Lower leg skin (tissue), 4 donors: Measurements from ENCODE around the gene RHCE. TPM values are rescaled to one million over a fixed set of nuclear protein-coding genes. Genes with fewer than 3 reads are reported as not detected.

Source experiments
- DNase-seq, 2 donors: peaks; one replicate each; pipeline ENCODE4 v3.0.0-alpha.2; 2019; ENCODE audit warnings: low spot score in 2 of 2
- H3K4me3 ChIP-seq: fragments of 200-600 bp; sonication (generic); 2 replicates; pipeline ENCODE4 v1.5.1; 2017; ENCODE audit warnings: mild to moderate bottlenecking, low read depth; ENCODE audit not compliant: poor library complexity, severe bottlenecking
- POLR2A ChIP-seq, 2 donors: fragments of 450-650 bp; IDR thresholded peaks; one replicate each; pipeline ENCODE4 v1.6.1; 2016 to 2017; ENCODE audit warnings: antibody characterized with exemption in 2 of 2, mild to moderate bottlenecking in 1 of 2, moderate library complexity in 1 of 2
- WGBS, 2 donors: methylation state at CpG; one replicate each; pipeline ENCODE4 v1.1.5; 2018; 5-methylcytosine and 5-hydroxymethylcytosine counted together
- intact Hi-C: fragments of 100-400 bp; cut with DNase I; formaldehyde crosslinking; loops from one replicate; pipeline ENCODE4 v1.15.0; 2023; ENCODE audit warnings: low total_unique reads
- total RNA-seq, 4 donors: library from RNA; depleted of rRNA; stranded (reverse); fragments of >200 nt; gene quantifications; one replicate each; pipeline ENCODE4 v1.1.0, GENCODE V29; 2016
- TF ChIP-seq, protein P1 (sequence below), 3 donors: fragments of 450-650 bp; IDR thresholded peaks; one replicate each; pipeline ENCODE4 v1.5.1; 2016; ENCODE audit warnings: antibody characterized with exemption in 3 of 3, mild to moderate bottlenecking in 3 of 3, moderate library complexity in 2 of 3

RHCE gene
- total RNA-seq, 4 donors from 2014 or later = 0.16 to 1.4 (median 0.61) TPM; not detected in 1

DNA sequence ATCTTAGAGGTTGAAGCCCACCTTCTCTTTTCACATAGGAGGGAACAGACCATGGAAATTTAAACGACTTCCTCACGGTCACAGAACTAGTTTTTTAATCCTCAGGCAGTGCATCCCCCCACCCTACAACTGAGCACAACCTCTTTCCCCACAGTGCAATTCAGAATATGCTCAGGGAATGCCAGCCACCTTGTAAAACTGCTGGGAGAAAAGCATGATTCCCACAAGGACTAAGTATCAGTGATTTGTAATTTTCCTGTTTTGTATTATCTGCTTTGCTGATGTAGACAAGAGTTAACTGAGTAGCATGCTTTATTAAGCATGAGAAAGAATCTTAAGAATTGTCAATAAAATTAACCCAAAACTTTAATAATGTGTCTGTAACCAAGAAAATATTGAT, 58.7 kb downstream of the RHCE start:
- TF ChIP-seq, protein P1, sequence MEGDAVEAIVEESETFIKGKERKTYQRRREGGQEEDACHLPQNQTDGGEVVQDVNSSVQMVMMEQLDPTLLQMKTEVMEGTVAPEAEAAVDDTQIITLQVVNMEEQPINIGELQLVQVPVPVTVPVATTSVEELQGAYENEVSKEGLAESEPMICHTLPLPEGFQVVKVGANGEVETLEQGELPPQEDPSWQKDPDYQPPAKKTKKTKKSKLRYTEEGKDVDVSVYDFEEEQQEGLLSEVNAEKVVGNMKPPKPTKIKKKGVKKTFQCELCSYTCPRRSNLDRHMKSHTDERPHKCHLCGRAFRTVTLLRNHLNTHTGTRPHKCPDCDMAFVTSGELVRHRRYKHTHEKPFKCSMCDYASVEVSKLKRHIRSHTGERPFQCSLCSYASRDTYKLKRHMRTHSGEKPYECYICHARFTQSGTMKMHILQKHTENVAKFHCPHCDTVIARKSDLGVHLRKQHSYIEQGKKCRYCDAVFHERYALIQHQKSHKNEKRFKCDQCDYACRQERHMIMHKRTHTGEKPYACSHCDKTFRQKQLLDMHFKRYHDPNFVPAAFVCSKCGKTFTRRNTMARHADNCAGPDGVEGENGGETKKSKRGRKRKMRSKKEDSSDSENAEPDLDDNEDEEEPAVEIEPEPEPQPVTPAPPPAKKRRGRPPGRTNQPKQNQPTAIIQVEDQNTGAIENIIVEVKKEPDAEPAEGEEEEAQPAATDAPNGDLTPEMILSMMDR (IDR thresholded peaks at IDR 0.05) = no peak
- no peak overlapping the region for H3K4me3 ChIP-seq
- no peak for DNase-seq

DNA sequence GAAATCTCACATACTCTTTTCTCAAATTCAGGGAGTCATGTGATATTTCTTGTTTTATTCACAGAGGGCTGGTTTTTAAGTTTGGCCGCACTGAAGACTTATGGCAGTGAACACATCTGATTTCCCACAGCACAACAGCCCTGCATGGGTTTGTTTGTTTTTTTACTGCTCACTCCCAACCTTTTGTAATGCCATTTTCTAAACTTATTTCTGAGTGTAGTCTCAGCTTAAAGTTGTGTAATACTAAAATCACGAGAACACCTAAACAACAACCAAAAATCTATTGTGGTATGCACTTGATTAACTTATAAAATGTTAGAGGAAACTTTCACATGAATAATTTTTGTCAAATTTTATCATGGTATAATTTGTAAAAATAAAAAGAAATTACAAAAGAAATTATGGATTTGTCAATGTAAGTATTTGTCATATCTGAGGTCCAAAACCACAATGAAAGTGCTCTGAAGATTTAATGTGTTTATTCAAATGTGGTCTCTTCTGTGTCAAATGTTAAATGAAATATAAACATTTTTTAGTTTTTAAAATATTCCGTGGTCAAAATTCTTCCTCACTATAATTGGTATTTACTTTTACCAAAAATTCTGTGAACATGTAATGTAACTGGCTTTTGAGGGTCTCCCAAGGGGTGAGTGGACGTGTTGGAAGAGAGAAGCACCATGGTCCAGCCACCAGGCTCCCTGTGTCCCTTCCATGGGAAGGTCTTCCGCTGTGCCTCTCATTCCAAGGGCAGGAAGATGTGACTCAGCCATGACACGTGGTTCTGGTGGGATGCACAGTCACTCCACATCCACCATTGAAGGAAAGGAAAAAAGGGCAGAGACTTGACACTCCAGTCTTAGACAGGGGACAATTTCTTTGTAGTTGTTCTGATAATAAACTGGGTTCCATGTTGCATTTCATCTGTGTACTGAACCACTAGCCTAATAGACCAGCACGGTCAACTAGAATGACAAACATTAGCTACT, 59.7 kb downstream of the RHCE start:
- no peak for TF ChIP-seq POLR2A (IDR thresholded peaks at IDR 0.05)
- TF ChIP-seq, protein P1 (IDR thresholded peaks at IDR 0.05) = no peak
- WGBS, 2 donors = 89 to 91% methylated on average over 7 of the region's 7 CpGs
- no peak for DNase-seq
- intact Hi-C loops = no loop called here
- H3K4me3 ChIP-seq = no peak overlapping the region

More for the DNA sequence above, 58.7 kb downstream of the RHCE start:
- intact Hi-C loops = no loop called here
- 59 to 68% methylated on average over 2 of the region's 2 CpGs for WGBS, 2 donors

DNA sequence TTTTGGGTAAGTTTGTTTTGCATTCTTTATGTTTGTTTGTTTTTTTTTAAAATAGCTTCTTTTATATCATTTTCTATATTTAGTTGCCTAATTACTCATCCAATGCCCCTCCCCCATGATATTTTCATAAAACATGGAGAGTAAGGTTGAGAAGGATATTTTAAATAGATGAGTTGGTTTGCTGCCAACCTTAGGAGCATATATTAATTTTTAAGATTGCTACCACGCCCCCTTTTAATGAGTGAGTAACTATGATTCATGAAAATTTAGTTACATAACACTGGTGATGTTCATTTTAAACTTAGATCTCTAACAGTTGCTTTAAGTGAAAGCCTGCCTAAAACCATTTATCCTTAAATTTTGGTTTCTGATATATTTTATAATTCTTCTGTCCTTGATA, 63.8 kb downstream of the RHCE start:
- TF ChIP-seq, protein P1 (IDR thresholded peaks at IDR 0.05) = no peak
- no peak for TF ChIP-seq POLR2A (IDR thresholded peaks at IDR 0.05)
- no peak for DNase-seq
- 30 to 37% methylated on average over 1 of the region's 1 CpG for WGBS, 2 donors
- no peak overlapping the region for H3K4me3 ChIP-seq
- intact Hi-C loops = no loop called here

DNA sequence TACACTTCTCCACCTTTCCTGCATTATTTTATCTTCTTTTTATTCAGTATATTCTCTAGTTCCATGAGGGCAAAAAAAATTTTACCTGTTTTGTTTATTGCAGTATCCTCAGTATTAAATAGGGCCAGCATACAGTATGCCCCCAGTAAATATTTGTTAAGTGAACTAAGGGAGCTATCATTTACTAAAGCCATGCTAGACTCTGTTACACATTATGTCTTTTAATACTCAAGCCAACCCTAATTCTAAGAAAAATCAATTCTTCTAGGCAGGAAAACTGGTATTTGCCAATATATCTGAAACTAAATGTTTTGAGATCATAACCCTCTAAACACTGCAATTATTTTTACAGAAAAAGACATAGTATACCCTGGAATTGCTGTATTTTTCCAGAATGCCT, 64.2 kb downstream of the RHCE start:
- TF ChIP-seq, protein P1 (IDR thresholded peaks at IDR 0.05) = no peak
- TF ChIP-seq POLR2A (IDR thresholded peaks at IDR 0.05) = no peak
- intact Hi-C loops = no loop called here
- no peak for DNase-seq
- no peak overlapping the region for H3K4me3 ChIP-seq

DNA sequence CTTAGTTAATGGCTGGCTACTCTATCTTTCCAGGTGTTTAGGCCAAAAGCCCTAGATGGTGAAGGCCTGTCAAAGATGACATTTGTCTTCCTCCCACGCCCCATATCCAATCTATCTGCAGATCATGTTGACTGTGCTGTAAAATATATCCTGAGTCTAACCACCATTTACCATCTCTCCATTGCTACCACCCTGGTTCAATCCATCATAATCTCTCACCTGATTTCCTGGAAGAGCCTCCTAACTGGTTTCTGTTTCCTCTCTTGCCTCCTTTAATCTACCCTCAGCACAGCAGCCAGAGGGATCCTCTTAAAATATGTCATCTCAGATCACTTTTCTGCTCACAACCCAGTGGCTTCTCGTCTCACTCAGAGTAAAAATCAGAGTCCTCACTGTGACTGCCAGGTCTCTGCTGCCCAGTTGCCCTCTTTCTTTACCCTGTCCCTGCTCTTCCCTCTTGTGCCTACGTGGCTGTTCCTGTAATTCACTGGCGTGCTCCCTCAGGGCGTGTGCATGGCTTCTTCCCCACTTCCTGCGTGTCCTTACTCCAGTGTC, 64.7 kb downstream of the RHCE start:
- no peak for DNase-seq
- TF ChIP-seq, protein P1 (IDR thresholded peaks at IDR 0.05) = no peak
- TF ChIP-seq POLR2A (IDR thresholded peaks at IDR 0.05) = no peak
- intact Hi-C loops = no loop called here
- no peak overlapping the region for H3K4me3 ChIP-seq
- WGBS, 2 donors = 55 to 59% methylated on average over 6 of the region's 6 CpGs
